ENCODE data around the gene IFT27.

Gene IFT27

DNA sequence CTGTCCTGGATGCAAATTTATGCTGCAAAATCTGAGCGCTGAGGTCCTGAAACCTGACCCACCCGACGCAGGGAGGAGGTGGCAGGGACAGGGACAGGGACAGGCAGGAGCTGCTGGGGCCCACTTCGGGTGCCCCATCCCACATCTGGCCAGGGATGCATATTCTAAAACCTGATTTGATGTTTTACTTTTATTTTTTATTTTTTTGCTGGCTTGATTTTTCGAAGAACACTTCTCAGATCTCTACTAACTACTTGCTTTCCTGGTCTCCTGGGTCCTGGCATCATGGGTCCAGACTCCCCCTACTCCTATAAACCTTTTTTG lies 41.6 kb upstream of the IFT27 start:
- H3K4me3 ChIP-seq (replicated peaks; ENCODE audit: low read depth, low read length) = no peak overlapping the region
- TF ChIP-seq, protein P1, sequence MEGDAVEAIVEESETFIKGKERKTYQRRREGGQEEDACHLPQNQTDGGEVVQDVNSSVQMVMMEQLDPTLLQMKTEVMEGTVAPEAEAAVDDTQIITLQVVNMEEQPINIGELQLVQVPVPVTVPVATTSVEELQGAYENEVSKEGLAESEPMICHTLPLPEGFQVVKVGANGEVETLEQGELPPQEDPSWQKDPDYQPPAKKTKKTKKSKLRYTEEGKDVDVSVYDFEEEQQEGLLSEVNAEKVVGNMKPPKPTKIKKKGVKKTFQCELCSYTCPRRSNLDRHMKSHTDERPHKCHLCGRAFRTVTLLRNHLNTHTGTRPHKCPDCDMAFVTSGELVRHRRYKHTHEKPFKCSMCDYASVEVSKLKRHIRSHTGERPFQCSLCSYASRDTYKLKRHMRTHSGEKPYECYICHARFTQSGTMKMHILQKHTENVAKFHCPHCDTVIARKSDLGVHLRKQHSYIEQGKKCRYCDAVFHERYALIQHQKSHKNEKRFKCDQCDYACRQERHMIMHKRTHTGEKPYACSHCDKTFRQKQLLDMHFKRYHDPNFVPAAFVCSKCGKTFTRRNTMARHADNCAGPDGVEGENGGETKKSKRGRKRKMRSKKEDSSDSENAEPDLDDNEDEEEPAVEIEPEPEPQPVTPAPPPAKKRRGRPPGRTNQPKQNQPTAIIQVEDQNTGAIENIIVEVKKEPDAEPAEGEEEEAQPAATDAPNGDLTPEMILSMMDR (IDR thresholded peaks at IDR 0.05; ENCODE audit: low read length, missing control alignments) = no peak
- no peak for DNase-seq (ENCODE audit: low read depth)

DNA sequence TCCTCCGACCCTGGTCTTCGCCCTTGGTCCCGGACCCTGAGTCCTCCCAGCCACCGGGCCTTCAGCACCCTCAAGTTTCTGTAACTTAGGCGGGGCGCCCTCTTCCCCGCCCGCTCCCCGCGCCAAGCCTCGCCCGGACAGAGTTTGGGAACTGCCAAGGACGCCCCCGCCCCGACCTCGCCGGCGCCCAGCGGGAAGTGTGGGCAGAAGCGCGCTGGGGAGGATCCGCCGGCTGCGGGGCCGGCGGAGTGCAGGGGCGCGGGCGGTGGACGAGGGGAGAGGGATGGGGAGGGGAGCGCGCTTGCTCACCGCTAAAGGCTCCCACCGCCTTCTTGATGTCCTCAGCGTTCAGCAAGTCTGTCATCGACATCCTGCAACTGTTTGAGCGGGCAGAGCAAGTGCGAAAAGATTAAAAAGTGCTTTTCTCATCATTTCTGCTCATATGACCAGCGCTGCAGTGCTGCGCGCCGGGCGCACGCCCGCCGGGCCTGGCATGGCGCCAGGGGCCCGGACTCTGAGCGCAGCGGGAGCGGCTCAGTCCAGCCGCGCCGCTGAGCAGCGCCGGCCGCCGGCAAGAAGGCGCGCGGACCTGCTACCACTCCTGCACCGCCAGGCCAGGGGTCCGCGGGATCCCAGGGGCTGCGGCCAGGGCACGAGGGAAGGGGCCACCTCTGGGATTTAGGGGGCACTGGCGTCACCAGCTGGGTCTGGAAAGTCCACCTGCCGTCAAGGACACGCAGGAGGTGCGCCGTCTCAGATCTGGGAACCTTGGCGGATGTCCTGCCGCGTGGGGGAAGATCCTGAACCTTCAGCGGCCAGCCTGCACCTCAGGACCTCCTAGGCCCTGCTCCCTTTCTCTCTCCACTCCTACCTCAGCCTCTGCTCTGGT lies 41.0 kb upstream of the IFT27 start, which contains the start of gene PVALB:
PVALB (minus strand) TSS at position 400 of the 889 bp plus-strand sequence; CDS start at position 370, 30 bp downstream.
- H3K4me3 ChIP-seq (replicated peaks; ENCODE audit: low read depth, low read length) = no peak within 1 kb of the TSS
- TF ChIP-seq, protein P1 (IDR thresholded peaks at IDR 0.05; ENCODE audit: low read length, missing control alignments) = no peak
- DNase-seq (ENCODE audit: low read depth) = peak; percentile 42

DNA sequence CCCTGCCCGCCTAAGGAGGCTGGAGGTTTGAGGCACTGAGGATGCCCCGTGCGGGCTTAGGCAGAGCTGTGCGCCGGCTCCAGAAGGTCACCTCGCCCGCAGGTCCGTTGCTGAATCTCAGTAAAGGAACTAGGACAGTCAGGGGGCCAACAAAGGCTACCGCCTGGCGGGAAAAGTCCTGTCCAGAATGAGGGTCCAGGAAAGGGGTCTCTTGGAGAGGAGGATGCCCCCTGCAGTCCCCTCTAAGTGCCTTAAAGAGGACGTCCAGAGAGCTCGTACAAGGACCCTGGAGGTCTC lies 40.4 kb upstream of the IFT27 start:
- TF ChIP-seq, protein P1 (IDR thresholded peaks at IDR 0.05; ENCODE audit: low read length, missing control alignments) = no peak
- H3K4me3 ChIP-seq (replicated peaks; ENCODE audit: low read depth, low read length) = no peak overlapping the region

DNA sequence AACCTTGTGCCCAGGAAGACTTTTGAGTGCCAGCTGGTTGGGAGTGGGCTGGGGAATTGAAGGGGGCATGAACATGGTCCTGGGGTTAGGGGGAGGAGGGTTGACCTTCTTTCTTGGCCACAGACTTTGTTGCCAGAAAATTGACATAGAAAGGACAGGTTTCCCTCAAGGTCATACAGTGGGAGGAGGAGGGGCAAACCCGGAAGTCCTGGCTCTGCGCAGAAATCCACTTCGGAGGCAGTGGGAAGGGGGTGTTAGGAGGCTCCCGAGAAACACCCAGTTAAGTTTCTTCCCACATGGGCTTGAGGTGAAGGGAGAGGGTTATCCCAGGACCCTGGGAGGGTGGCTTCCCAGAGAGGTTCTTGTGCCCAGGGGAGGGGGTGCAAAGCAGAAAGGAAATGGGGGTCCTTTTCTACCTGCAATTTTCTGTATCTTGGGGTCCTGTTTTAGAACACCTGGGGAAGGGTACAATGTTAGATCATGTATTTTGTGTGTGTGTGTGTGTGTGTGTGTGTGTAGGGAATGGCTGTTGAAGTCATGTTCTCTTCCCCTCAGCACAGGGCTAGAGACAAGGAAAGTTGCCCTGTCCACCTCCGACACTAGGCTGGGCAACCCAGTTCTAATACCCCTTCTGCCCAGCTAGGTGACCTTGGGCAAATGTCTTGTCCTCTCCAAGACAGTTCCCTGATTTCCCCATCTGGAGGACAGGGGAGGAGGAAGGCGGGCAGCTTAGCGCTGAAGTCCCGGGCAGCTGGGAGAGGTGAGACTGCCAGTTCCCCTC lies 39.8 kb upstream of the IFT27 start:
- no peak overlapping the region for H3K4me3 ChIP-seq (replicated peaks; ENCODE audit: low read depth, low read length)

More for the DNA sequence above, 40.4 kb upstream of the IFT27 start:
- DNase-seq (ENCODE audit: low read depth) = no peak

DNA sequence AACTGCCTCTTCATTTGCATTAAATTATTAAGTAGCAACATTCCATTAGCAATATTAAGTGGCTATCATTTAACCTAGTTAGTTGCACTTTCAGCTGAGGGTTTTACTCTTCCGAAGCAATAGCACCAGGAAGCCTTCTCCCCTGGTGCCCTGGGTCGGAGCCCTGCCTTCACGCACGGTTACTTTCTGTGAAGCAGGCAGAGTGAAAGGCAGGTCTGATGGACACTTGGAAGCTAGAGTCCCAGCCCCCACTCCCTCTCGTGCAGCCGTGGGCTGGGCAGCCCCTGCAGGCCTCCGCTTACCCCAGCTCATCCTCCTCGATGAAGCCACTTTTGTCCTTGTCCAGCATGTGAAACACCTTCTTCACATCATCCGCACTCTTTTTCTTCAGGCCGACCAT lies 38.9 kb upstream of the IFT27 start:
- no peak overlapping the region for H3K4me3 ChIP-seq (replicated peaks; ENCODE audit: low read depth, low read length)
- TF ChIP-seq, protein P1 (IDR thresholded peaks at IDR 0.05; ENCODE audit: low read length, missing control alignments) = no peak
- DNase-seq (ENCODE audit: low read depth) = no peak

More for the DNA sequence above, 39.8 kb upstream of the IFT27 start:
- DNase-seq (ENCODE audit: low read depth) = no peak
- TF ChIP-seq, protein P1 (IDR thresholded peaks at IDR 0.05; ENCODE audit: low read length, missing control alignments) = no peak

DNA sequence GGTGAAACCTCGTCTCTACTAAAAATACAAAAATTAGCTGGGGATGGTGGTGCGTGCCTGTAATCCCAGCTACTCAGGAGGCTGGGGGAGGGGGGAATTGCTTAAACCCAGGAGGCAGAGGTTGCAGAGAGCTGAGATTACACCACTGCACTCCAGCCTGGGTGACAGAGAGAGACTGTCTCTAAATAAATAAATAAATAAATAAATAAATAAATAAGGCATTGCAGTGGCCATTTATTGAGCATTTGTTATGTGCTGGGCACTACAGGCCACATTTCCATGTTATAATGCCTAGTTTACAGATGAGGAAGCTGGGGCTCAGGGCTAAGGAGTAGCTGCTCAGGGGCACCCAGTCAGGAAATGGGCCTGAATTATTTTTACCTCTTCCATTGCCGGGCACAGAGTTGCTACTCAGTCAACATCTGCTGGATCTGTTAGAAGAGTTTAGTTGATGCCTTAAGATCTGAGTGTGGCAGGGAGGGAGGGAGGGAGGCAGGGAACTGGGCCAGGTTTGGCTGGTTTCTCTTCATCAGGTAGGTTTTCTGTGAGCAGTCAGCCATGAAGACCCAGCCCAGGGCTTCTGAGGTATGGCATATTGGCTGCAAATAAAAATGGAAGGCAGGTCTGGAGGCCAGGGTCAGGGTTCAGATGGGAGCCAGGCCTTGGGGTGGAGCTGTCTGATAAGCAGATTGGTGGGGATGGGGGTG lies 35.3 kb upstream of the IFT27 start:
- TF ChIP-seq, protein P1 (IDR thresholded peaks at IDR 0.05; ENCODE audit: low read length, missing control alignments) = no peak
- H3K4me3 ChIP-seq (replicated peaks; ENCODE audit: low read depth, low read length) = no peak overlapping the region
- DNase-seq (ENCODE audit: low read depth) = no peak

Measured in fibroblast of pulmonary artery (primary cell).